Right lobe of liver (tissue), 4 donors: ENCODE results near the gene PACS2.

Experiments used
- CTCF ChIP-seq, 4 donors: fragments of 200-600 bp in 3 of 4; fragments of 450-650 bp in 1 of 4; IDR thresholded peaks; one replicate each; pipeline versions ENCODE4 v1.5.1 to v1.8.0; 2016 to 2022; ENCODE audit warnings: antibody characterized with exemption in 4 of 4, mild to moderate bottlenecking in 2 of 4
- POLR2A ChIP-seq: fragments of 450-650 bp; IDR thresholded peaks from one replicate; pipeline ENCODE4 v1.6.1; 2017; ENCODE audit warnings: antibody characterized with exemption, mild to moderate bottlenecking
- donor health status: DM: no; HTN: no; CAD: no.
- donor health status: DM: no; HTN: no; CAD: no.
- donor health status: DM: no; HTN: yes; CAD: no.

GRCh38 chr14:105439710-105440553 lies 125.4 kb downstream of the PACS2 start:
- TF ChIP-seq POLR2A (no peak), CTCF (IDR thresholded peaks at IDR 0.05) (peak in 3 of 4 donors; percentile 9 to 24 (median 21))
